SK-N-SH treated with all-trans-retinoic acid at 6 μM for 48 hours (cell line): ENCODE measurements around the gene SPOCK2.

Experiments
- ATAC-seq: fragments of 200-7000 bp; cut with Tn5 transposase; 3 replicates; pipeline ENCODE4 v1.9.1; 2020; ENCODE audit warnings: mild to moderate bottlenecking, moderate library complexity
- ARNTL ChIP-seq: fragments of 450-650 bp; formaldehyde crosslinking; IDR thresholded peaks from 2 replicates; pipeline ENCODE4 v1.5.0; 2020; ENCODE audit warnings: low read depth, mild to moderate bottlenecking, moderate library complexity, borderline replicate concordance
- BACH2 ChIP-seq: fragments of 250-450 bp; sonication (Bioruptor Pico); IDR thresholded peaks from 2 replicates; pipeline ENCODE4 v1.9.0; 2021; ENCODE audit warnings: mild to moderate bottlenecking, borderline replicate concordance
- CSDC2 ChIP-seq: fragments of 250-450 bp; sonication (Bioruptor Pico); IDR thresholded peaks from 2 replicates; pipeline ENCODE4 v1.5.0; 2020; ENCODE audit warnings: mild to moderate bottlenecking, moderate library complexity
- CSRNP3 ChIP-seq: fragments of 250-450 bp; sonication (Bioruptor Pico); IDR thresholded peaks from 2 replicates; pipeline ENCODE4 v1.5.1; 2021; ENCODE audit warnings: mild to moderate bottlenecking, moderate library complexity
- GLIS3 ChIP-seq: fragments of 250-450 bp; sonication (Bioruptor Pico); IDR thresholded peaks from 2 replicates; pipeline ENCODE4 v1.5.0; 2020; ENCODE audit warnings: mild to moderate bottlenecking, moderate library complexity
- ISL1 ChIP-seq: fragments of 250-450 bp; sonication (Bioruptor Pico); IDR thresholded peaks from 2 replicates; pipeline ENCODE4 v2.1.2; 2022; ENCODE audit warnings: mild to moderate bottlenecking, moderate library complexity
- PPARA ChIP-seq: fragments of 250-450 bp; sonication (Bioruptor Pico); IDR thresholded peaks from 2 replicates; pipeline ENCODE4 v1.5.0; 2020; ENCODE audit warnings: mild to moderate bottlenecking, borderline replicate concordance
- RARB ChIP-seq: fragments of 250-450 bp; sonication (Bioruptor Pico); IDR thresholded peaks from 2 replicates; pipeline ENCODE4 v1.8.0; 2021; ENCODE audit warnings: mild to moderate bottlenecking, moderate library complexity
- SNAI2 ChIP-seq: fragments of 250-450 bp; sonication (Bioruptor Pico); IDR thresholded peaks from 2 replicates; pipeline ENCODE4 v1.5.0; 2020; ENCODE audit warnings: mild to moderate bottlenecking, moderate library complexity
- TCF4 ChIP-seq: fragments of 250-450 bp; sonication (Bioruptor Pico); IDR thresholded peaks from 2 replicates; pipeline ENCODE4 v1.8.0; 2021; ENCODE audit warnings: mild to moderate bottlenecking, moderate library complexity, borderline replicate concordance
- TOX ChIP-seq: fragments of 250-450 bp; sonication (Bioruptor Pico); IDR thresholded peaks from 2 replicates; pipeline ENCODE4 v1.8.0; 2021; ENCODE audit warnings: mild to moderate bottlenecking, moderate library complexity, borderline replicate concordance
- TSHZ2 ChIP-seq: fragments of 250-450 bp; sonication (Bioruptor Pico); IDR thresholded peaks from 2 replicates; pipeline ENCODE4 v1.5.0; 2020; ENCODE audit warnings: mild to moderate bottlenecking, moderate library complexity
- ZC3H10 ChIP-seq: fragments of 250-450 bp; sonication (Bioruptor Pico); IDR thresholded peaks from 2 replicates; pipeline ENCODE4 v1.5.1; 2021; ENCODE audit warnings: mild to moderate bottlenecking, moderate library complexity
- ZFP3 ChIP-seq: fragments of 250-450 bp; sonication (Bioruptor Pico); IDR thresholded peaks from 2 replicates; pipeline ENCODE4 v1.5.0; 2020; ENCODE audit warnings: mild to moderate bottlenecking, moderate library complexity
- ZFP30 ChIP-seq: fragments of 450-650 bp; formaldehyde crosslinking; IDR thresholded peaks from 2 replicates; pipeline ENCODE4 v1.5.0; 2022; ENCODE audit warnings: mild to moderate bottlenecking, moderate library complexity
- ZNF565 ChIP-seq: fragments of 450-650 bp; formaldehyde crosslinking; conservative IDR thresholded peaks from 2 replicates; pipeline ENCODE4 v1.5.0; 2020; ENCODE audit warnings: low read depth, mild to moderate bottlenecking, moderate library complexity
- ZNF70 ChIP-seq: fragments of 450-650 bp; formaldehyde crosslinking; IDR thresholded peaks from 2 replicates; pipeline ENCODE4 v1.5.0; 2020; ENCODE audit warnings: mild to moderate bottlenecking, moderate library complexity
- ZNF8 ChIP-seq: fragments of 450-650 bp; formaldehyde crosslinking; IDR thresholded peaks from 2 replicates; pipeline ENCODE4 v1.5.0; 2020; ENCODE audit warnings: mild to moderate bottlenecking, moderate library complexity

Gene SPOCK2

GRCh38 chr10:72048450-72049124 is 39.8 kb downstream of the SPOCK2 start:
- peak; percentile 93 for ATAC-seq
- 0 out of 2 replicates have a peak, but pooled peaks have one; percentile 44 for TF ChIP-seq ZFP3 (CRISPR knock-in tag)
- TF ChIP-seq PPARA (CRISPR knock-in tag) = no peak
- TF ChIP-seq CSRNP3 (CRISPR knock-in tag) = no peak

- no peak for ATAC-seq
Observed at GRCh38 chr10:72045586-72045985, 42.8 kb downstream of the SPOCK2 start.

GRCh38 chr10:72044417-72045041 is 43.8 kb downstream of the SPOCK2 start:
- TF ChIP-seq TSHZ2 (CRISPR knock-in tag) (0 out of 2 replicates have a peak, but pooled peaks have one; percentile 15), PPARA (CRISPR knock-in tag) (no peak)
- peak; percentile 65 for ATAC-seq

More at GRCh38 chr10:72045586-72045985, 42.8 kb downstream of the SPOCK2 start:
- TF ChIP-seq ZNF565 (no peak), ISL1 (CRISPR knock-in tag) (no peak), TSHZ2 (CRISPR knock-in tag) (no peak), ZC3H10 (no peak), ZNF70 (CRISPR knock-in tag) (no peak), GLIS3 (CRISPR knock-in tag) (no peak), PPARA (CRISPR knock-in tag) (no peak), ZNF8 (no peak), CSRNP3 (CRISPR knock-in tag) (no peak), TCF4 (CRISPR knock-in tag) (no peak), SNAI2 (CRISPR knock-in tag) (no peak), RARB (CRISPR knock-in tag) (no peak), ZFP30 (CRISPR knock-in tag) (no peak), CSDC2 (CRISPR knock-in tag) (no peak), ARNTL (CRISPR knock-in tag) (no peak), ZFP3 (CRISPR knock-in tag) (no peak), BACH2 (no peak), TOX (CRISPR knock-in tag) (no peak)
